GM19328 (cell line): Measurements from ENCODE around the gene NARF.
"Not testable (repeated sequence)": the region's sequence is repeated elsewhere in the genome, so short reads cannot be mapped to it uniquely, and the experiment has no call there.

Experiments used
- ATAC-seq: cut with Tn5 transposase; IDR thresholded peaks from one replicate; pipeline ENCODE4 v1.9.1; 2021; ENCODE audit warnings: mild to moderate bottlenecking, moderate library complexity; ENCODE audit not compliant: unreplicated experiment

Gene NARF

DNA sequence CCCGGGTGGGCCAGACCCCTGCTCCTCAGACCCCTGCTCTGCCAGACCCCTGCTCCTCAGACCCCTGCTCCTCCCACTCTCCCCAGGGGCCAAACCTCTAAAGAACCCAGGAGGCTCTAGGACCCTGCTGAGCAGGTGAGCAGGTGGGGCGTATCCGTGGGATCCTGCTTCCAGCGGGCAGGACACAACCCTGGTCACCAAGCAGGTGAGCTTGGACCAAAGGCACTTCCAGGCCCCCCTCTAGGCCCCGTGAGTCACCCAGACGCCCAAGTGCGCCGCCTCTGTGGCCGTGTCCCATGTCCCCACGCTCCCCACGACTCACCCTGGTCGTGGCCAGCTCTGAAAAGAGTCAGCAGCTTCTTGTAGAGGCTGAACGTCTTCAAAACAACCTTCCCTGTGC is 13.0 kb upstream of the NARF start:
- ATAC-seq, result no peak

DNA sequence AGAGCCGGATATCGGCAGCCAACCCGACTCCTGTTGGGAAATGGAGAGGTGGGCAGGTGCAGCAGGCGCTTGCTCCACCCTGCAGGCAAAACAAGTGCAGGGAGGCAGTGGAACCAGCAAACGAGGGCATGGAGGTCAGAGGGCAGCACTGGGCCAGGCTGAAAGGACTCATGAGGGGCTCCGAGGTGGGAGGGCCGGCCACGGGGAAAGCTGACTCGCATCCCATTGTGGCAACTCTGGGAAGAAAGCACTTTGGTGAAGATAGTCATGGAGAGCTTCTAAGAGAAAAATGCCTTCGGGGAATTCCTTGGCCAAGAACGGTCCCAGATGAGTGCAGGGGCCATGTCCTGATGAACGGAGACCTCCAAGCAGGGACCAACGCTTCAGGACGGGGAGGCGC is 12.4 kb upstream of the NARF start:
- no peak for ATAC-seq

DNA sequence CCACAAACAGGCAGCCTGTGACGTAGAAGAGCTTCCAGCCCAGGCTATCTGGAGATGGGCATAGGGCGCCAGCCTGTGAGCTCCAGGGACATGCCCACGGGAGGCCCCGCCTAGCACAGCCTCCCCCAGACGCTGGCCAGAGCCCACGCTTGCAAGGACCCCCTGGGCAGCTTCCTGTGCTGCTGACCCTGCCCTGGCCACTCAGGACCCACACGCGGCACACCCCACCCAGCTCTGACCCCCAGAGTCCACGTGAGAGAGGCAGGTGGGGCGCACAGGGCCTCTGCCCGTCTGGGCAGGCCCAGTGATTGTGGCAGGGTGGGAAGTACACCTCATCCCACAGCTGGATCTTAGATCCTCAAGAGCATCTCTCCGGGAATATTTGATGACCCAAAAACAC is 11.9 kb upstream of the NARF start:
- ATAC-seq, result no peak

DNA sequence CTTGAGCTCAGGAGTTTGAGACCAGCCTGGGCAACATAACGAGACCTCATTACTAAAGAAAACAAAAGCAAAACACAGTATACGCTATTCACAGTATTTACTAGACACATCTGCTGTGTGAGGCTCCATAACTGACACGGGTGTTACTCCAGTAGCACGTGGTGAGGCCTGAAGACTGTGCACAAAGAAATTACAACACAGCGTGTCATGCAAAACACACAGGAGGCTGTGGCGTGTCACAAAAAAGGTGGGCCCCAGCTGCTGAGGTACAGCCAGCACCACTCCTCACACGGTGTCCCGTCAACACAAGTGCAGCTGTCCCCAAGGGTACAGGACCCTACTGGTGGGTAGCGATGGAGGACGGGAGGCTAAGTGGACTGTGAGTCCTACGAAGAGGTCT is 10.7 kb upstream of the NARF start:
- ATAC-seq, result no peak

DNA sequence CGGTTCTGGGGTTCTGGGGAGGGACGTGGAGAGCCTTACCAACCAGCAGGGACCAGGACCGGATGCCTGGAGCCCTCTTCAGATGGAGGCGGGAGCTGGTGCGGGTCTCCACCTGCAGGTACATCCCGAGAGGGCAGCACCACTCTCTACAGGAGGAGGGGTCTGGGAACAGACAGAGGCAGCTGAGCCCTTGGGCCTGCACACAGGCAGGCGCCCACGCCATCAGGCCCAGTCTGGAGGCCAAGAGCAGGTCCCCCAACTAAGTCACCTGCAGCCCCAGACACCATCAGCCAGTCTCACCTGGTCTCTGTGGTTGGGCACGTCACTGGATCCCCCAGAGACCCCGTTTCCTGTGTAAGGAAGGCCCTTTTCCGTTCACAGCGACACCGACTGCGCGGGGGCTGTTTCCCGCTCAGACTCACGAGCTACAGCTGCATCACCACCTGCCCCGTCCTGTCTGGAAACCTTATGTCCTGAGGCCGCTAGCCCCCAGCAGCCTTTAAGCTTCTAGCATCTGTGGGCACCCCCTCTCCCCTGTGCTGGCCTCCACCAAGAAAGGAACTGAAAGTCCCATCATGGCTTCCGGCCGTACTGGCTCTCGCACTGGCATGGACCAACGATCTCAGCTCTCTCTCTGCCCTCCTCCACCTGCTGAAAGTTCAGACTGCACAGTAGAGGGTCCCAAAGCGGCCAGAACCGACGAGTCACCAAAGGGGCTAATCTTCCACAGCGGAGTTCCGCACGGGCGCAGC is 9.2 kb upstream of the NARF start:
- ATAC-seq, result no peak

DNA sequence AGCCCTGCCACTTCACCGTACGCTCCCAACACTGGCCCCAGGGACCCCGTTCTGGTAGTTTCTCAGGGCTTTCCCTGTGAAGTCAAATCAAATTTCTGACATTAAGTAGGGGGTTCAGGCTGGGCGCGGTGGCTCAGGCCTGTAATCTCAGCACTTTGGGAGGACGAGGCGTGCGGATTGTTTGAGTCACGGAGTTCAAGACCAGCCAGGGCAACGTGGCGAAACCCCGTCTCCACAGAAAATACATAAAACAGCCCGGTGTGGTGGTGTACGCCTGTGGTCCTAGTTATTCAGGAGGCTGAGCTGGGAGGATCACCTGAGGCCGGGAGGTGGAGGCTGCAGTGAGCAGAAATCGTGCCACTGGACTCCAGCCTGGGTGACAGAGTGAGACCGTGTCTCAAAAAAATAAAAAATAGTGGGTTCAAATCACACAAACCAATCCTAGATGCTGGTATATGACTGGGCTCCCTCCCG is 8.6 kb upstream of the NARF start:
- ATAC-seq, result no peak

DNA sequence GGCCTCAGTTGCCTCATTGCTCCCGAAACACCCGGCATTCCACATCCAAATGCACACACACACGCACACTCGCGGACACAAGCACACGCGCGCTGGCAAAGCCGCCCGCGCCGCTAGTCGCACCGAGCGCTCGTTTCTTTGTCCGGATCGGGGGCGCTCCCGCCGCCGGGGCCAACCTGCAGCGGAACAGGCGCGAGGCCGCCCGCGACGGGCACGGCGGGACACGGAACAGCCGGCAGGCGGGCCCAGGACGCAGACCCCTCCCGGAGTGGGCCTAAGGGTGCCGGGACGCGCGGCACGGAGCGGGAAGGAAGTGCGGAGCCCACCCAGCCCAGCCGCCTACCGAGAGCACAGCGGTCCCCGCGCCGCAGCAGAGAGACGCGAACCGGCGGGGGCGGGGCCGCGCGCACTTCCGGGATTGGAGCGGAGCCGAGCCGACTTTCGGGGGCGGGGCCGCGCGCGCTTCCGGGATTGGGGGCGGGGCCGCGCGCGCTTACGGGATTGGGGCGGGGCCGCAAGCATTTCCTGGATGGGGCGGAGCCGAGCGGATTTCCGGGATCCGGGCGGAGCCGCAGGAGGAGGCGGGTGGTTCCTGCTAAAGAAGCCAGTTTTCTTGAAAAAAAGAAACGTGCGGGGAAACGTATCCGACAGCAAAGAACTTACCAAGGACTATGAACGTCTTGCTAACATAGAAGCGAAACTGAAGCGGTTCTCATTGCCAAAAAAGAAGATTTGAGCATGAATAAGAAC is 8.0 kb upstream of the NARF start, which contains the start of gene CYBC1:
TSS of gene CYBC1 (minus strand) at position 396 of the 750 bp plus-strand sequence. CDS start 1,498 bp downstream, outside the sequence.
- peak; percentile 70 for ATAC-seq

DNA sequence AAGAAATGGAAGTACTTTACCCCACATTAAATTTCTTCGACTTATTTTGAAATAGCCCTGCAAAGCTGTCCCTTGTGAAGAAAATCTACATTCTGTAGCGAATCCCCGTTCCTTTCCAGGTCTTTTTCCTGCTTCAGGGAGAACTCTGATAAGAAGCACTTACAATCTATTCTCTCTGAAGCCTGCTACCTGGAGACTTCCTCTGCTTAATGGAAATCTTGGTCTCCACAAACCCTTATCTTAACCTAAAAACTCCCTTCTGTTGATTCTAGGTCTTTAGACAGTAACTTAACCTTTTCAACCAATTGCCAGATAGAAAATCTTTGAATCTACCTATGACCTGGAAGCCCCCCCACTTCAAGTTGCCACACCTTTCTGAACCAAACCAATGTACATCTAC is 6.4 kb upstream of the NARF start:
- no peak for ATAC-seq

DNA sequence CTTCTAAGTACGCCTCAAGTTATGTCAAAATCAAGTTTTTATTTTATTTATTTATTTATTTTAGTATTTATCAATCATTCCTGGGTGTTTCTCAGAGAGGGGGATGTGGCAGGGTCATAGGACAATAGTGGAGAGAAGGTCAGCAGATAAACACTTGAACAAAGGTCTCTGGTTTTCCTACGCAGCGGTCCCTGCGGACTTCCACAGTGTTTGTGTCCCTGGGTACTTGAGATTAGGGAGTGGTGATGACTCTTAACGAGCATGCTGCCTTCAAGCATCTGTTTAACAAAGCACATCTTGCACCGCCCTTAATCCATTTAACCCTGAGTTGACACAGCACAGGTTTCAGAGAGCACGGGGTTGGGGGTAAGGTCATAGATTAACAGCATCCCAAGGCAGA is 5.4 kb upstream of the NARF start:
- not testable (repeated sequence) for ATAC-seq

DNA sequence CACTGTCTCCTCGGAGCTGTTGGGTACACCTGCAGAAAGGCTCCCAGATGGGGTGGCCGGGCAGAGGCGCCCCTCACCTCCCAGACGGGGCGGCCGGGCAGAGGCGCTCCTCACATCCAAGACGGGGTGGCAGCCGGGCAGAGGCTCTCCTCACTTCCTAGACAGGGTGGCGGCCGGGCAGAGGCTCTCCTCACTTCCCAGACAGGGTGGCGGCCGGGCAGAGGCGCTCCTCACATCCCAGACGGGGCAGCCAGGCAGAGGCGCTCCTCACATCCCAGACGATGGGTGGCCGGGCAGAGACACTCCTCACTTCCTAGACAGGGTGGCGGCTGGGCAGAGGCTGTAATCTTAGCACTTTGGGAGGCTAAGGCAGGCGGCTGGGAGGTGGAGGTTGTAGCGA is 4.8 kb upstream of the NARF start:
- ATAC-seq, result not testable (repeated sequence)

DNA sequence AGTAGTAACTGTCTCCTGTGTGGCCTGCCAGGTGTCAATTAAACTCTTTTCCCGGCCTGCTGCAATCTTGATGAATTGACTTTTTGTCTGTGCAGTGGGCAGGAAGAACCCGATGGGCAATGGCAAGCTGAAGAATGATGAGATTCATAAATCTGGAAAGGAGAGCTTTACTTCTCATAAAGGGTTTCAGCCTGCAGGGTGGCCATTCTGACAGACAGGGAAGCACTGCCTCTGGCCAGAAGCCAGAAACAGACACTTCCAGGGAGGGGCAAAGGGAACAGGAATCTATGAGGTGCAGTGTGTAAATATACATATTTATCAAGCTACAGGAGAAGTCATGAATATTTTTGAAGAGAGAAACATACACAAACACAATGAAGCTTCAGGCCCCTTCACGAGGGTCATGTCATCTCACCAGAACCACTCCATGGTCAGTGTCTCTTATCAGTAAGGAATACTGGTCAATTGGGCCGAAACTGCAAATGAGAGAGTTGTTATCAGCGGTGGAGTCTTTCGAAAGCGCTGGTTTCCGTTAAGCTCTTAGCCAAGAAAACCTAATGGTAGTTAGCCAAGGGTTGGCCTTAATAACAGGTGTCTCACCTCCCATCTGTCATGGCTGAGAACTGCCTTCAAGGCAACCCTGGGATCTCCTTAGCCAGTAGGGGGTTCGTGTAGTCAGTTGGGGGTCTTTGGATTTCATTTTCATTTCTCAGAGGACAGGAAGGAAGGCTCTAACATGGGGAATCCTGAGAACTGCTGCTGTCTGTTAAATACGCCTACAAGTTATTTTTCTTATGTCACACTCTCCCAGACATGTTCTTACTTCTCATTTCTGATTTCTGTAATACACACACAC is 1.2 kb upstream of the NARF start:
- ATAC-seq, result no peak

DNA sequence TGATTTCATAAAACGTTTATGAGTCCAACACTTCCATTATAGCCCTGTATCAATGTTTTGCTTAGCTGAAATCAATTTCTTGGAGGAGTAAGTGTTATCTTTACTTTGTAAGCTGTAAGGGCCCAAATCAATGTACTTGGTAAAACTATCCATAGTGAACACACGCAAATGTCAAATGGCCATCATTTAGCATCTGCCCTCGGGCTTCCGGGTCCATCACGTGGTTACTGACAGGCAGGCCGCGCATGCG is 687 bp upstream of the NARF start:
- no peak for ATAC-seq

DNA sequence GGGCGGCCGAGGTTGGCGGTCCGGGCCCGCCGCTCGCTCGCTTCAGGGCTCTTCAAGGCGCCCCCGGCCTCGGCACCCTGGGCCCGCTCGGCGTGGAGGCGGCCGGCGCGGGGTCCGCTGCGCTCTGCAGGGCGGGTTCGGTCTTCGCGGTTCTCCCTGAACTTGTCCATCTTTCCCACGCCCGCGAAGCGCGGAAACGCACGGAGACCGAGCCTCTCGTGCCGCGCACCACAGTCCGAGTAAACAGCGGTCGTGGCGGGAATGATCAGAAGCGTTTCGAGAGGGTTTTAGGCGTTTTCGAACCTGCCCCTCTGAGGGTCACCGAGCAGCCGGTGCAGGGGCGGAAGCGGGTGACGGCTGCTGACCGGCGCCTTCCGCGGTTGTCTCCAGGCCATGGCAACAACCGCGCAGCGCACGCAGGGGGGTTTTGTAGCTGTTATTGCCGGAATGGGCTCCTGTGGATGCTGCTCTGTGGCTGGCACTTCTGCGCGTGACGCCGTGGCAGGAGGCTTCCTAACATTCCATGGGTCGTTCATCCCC is 414 bp downstream of the NARF start:
- ATAC-seq, result no peak

DNA sequence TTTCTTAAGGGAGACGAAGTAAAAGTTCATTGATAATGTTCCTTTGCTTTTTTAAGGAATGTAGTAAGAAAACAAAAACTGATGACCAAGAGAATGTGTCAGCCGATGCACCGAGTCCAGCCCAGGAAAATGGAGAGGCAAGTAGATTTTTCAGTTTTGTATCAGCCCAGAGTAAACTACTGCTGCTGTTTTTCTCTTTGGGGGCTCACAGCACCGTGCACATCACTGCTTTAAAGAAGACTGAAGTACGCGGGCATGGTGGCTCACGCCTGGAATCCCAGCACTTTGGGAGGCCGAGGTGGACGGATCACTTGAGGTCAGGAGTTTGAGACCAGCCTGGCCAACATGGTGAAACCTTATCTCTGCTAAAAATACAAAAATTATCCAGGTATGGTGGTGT is 1.4 kb downstream of the NARF start:
- ATAC-seq, result not testable (repeated sequence)

DNA sequence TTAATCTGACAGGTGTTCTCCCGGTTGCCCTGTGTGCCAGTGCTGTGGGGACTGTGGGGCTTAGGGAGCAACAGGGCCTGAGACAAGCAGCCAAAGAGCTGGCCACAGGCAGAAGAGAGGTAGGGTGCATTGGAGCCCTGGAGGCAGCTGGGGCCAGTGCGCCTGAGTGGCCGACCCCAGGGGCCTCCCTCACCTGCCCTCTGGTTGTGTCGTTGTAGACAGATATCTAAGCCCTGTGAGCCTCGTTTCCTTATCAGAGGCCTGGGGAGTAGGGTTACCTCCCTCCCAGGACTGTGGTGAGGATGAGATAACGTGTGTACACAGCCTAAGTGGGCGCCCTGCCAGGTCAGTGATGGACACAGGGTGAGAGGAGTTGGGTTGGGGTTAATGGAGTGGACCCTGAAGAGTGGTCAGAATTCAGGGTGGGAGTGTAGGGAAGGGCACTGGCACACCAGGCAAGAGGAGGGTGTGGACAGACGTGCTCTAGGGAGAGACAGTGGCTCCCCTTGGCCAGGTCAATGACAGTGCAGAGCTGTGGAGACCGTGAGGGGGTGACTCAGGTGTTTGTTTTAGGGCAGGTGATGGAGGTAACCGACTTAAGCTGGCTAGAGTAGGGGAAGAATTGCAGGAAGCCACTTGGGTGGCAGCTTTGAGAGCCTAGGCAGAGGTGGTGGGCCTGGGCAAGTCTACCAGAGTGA is 3.4 kb downstream of the NARF start:
- ATAC-seq, result no peak

DNA sequence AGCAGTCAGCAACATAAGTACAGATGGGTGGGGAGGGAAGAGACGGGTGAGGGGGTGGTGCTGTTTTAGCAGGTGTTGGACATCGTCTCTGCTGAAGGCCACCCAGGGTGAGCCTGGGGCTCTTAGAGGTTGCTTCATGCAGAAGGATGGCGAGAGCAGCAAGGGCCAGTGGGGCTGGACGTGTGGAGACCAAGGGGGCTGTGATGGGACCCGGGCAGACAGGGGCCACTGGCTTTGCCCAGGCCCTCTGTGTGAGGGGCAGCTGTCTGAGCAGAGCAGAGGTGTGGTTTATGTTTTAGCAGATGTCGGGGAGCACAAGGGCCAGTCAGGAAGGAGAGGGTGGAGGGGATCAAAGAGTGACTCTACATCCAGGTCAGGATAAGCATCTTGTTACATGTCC is 4.8 kb downstream of the NARF start:
- no peak for ATAC-seq

DNA sequence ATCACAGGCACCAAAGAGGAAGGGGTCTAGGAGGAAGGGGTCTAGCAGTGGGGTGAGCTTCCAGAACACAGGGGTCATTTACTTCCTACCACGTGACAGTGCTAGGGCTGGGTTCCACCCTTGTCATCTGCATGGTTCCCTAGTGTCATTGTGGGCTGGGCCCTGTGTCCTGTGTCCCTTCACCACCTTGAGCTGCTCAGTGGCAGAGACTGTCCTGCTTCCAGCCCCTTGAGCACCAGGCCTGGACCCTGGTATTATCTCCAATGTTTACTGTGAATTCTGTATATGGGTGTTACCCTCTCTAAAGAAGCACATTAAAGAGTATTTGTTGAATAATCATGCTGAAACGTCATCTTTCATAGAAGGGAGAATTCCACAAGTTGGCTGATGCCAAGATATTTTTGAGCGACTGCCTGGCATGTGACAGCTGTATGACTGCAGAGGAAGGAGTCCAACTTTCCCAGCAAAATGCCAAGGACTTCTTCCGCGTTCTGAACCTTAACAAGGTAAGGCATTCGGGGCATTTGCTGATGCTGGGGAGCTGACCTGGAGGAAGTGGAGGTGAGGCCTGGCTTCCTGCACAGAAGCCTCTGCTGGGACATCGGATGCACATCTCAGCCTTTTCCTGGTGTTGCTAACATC is 5.5 kb downstream of the NARF start:
- ATAC-seq, result no peak

DNA sequence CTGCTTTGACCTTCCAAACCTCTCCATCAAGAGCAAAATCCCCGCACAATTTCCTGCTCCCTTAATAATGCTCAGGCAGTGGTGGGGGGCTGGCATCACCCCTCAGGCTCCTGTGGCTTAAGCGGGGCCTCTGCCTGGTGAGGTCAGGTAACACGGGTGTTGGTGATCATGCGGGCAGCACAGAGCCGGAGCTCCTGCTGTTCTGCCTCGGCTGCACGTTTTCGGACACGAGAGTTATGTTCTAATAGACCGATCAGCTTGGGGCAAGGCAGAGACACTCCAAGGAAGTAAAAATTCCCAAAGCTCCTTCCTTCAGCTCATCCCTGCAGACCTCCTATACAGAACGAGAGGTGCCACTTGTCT is 6.0 kb downstream of the NARF start:
- ATAC-seq, result no peak

DNA sequence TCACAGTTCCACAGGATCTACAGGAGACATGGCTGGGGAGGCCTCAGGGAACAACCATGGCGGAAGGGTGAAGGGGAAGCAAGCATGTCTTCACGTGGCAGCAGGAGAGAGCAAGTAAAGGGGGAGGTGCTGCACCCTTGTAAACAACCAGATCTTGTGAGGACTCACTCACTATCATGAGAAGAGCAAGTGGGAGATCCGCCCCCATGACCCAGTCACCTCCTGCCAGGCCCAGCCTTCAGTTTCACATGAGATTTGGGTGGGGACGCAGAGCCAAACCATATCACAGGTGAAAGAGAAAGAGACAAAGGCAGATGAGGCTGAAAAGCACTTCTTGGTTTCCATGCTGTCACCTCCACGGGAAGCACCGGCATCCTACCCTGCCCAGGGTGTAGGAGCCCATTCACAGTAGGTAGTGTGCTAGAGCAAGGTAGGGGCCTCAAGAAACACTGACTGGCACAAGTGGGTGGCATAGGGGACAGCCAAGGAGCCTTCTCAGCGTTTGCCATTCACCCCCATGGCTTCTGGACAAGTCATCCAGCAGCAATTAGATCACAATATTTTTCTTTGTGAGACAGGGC is 6.6 kb downstream of the NARF start:
- ATAC-seq, result no peak

DNA sequence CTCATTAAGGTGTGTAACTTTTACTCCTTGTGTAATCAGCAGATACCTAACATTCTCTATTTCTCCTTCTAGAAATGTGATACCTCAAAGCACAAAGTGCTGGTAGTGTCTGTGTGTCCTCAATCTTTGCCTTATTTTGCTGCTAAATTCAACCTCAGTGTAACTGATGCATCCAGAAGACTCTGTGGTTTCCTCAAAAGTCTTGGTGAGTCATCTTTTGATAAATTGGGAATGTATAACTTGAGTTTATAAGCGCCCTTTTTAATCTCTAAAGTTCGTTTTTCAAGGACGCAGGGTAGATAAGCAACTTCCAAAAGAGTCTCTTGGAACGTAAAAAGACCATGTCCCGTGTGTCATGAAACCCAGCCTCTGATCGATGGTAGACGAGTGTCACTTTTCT is 10.2 kb downstream of the NARF start:
- ATAC-seq, result no peak
